GM23338 (cell line): ENCODE results near the gene PPID. TPM values are rescaled to one million over a fixed set of nuclear protein-coding genes. Genes with fewer than 3 reads are reported as not detected.
"Not testable (repeated sequence)": the region's sequence is repeated elsewhere in the genome, so short reads cannot be mapped to it uniquely, and the experiment has no call there.

Source experiments
- ATAC-seq: fragments of 200-7000 bp; cut with Tn5 transposase; 3 replicates; pipeline ENCODE4 v1.9.1; 2020
- DNase-seq: peaks from one replicate; pipeline ENCODE4 v3.0.0-alpha.2; 2015; ENCODE audit warnings: low spot score
- H2AFZ ChIP-seq: fragments of 200-600 bp; sonication (generic); 2 replicates; pipeline ENCODE4 v1.8.0; 2016; ENCODE audit warnings: antibody characterized with exemption, mild to moderate bottlenecking, moderate library complexity
- H3F3A ChIP-seq: fragments of 200-600 bp; sonication (generic); replicated peaks from 2 replicates; pipeline ENCODE4 v1.8.0; 2017; ENCODE audit warnings: antibody characterized with exemption, mixed run types, low read depth
- H3K27ac ChIP-seq: fragments of 200-600 bp; sonication (generic); 2 replicates; pipeline ENCODE4 v1.6.1; 2016; ENCODE audit warnings: low read depth
- H3K27me3 ChIP-seq: fragments of 200-600 bp; sonication (generic); 2 replicates; pipeline ENCODE4 v1.8.0; 2016; ENCODE audit warnings: mild to moderate bottlenecking, mixed run types, moderate library complexity; ENCODE audit not compliant: insufficient read depth
- H3K36me3 ChIP-seq: fragments of 200-600 bp; sonication (generic); 2 replicates; pipeline ENCODE4 v1.8.0; 2016; ENCODE audit warnings: mild to moderate bottlenecking; ENCODE audit not compliant: insufficient read depth
- H3K4me1 ChIP-seq: fragments of 200-600 bp; sonication (generic); 2 replicates; pipeline ENCODE4 v1.8.0; 2016; ENCODE audit warnings: mild to moderate bottlenecking, moderate library complexity; ENCODE audit not compliant: insufficient read depth
- H3K4me2 ChIP-seq: fragments of 200-600 bp; sonication (generic); 2 replicates; pipeline ENCODE4 v1.7.1; 2017; ENCODE audit warnings: mixed run types
- H3K4me3 ChIP-seq: fragments of 200-600 bp; sonication (generic); 2 replicates; pipeline ENCODE4 v1.6.1; 2016; ENCODE audit warnings: mixed run types
- H3K79me2 ChIP-seq: fragments of 200-600 bp; sonication (generic); replicated peaks from 2 replicates; pipeline ENCODE4 v1.8.0; 2017; ENCODE audit warnings: mild to moderate bottlenecking; ENCODE audit not compliant: insufficient read depth
- H3K9me2 ChIP-seq: fragments of 200-600 bp; sonication (generic); 2 replicates; pipeline ENCODE4 v1.8.0; 2017; ENCODE audit not compliant: insufficient read depth
- H4K20me1 ChIP-seq: fragments of 200-600 bp; sonication (generic); replicated peaks from 2 replicates; pipeline ENCODE4 v1.8.0; 2017; ENCODE audit warnings: mild to moderate bottlenecking; ENCODE audit not compliant: insufficient read depth
- H3K27ac Mint-ChIP-seq: 2 replicates; pipeline ENCODE4 v1.8.0; 2020; ENCODE audit warnings: inconsistent platforms, mild to moderate bottlenecking, moderate library complexity, mixed read lengths
- H3K27me3 Mint-ChIP-seq: 3 replicates; pipeline ENCODE4 v1.8.0; 2022; ENCODE audit warnings: low read depth, mild to moderate bottlenecking, moderate library complexity, mixed read lengths, inconsistent platforms; ENCODE audit not compliant: insufficient read depth, poor library complexity
- H3K36me3 Mint-ChIP-seq: 3 replicates; pipeline ENCODE4 v1.8.0; 2021; ENCODE audit warnings: low read depth, mild to moderate bottlenecking, inconsistent platforms, moderate library complexity, mixed read lengths
- H3K4me1 Mint-ChIP-seq: 3 replicates; pipeline ENCODE4 v1.8.0; 2020; ENCODE audit warnings: mild to moderate bottlenecking, inconsistent platforms, mixed read lengths
- H3K4me3 Mint-ChIP-seq: 3 replicates; pipeline ENCODE4 v1.8.0; 2021; ENCODE audit warnings: moderate library complexity, mild to moderate bottlenecking, inconsistent platforms, mixed read lengths
- H3K9me3 Mint-ChIP-seq: 3 replicates; pipeline ENCODE4 v1.8.0; 2020; ENCODE audit warnings: moderate library complexity, mild to moderate bottlenecking, inconsistent platforms, mixed read lengths
- CREB1 ChIP-seq: fragments of 250-450 bp; sonication (Bioruptor Pico); IDR thresholded peaks from 2 replicates; pipeline ENCODE4 v1.5.0; 2020; ENCODE audit warnings: low read depth, mild to moderate bottlenecking, moderate library complexity
- CTCF ChIP-seq, 2 experiments: fragments of 200-600 bp in 1 of 2; sonication (generic) in 1 of 2; conservative IDR thresholded peaks; 2 replicates each; pipeline versions ENCODE4 v1.5.1 to v1.6.1; 2016 to 2017; ENCODE audit warnings: antibody characterized with exemption in 2 of 2, low read depth in 2 of 2, mild to moderate bottlenecking in 2 of 2, moderate library complexity in 1 of 2
- ETS1 ChIP-seq: IDR thresholded peaks from 2 replicates; pipeline ENCODE4 v1.6.1; 2016; ENCODE audit warnings: antibody characterized with exemption
- EZH2 ChIP-seq: fragments of 200-600 bp; sonication (generic); IDR thresholded peaks from one replicate; pipeline ENCODE4 v1.8.0; 2017; ENCODE audit warnings: antibody characterized with exemption, mild to moderate bottlenecking, low read depth; ENCODE audit not compliant: unreplicated experiment
- JUNB ChIP-seq: IDR thresholded peaks from one replicate; pipeline ENCODE4 v1.6.1; 2016; ENCODE audit warnings: antibody characterized with exemption; ENCODE audit not compliant: unreplicated experiment
- NANOG ChIP-seq: IDR thresholded peaks from 2 replicates; pipeline ENCODE4 v1.6.1; 2016; ENCODE audit warnings: antibody characterized with exemption, borderline replicate concordance
- STAT1 ChIP-seq: IDR thresholded peaks from one replicate; pipeline ENCODE4 v1.6.1; 2016; ENCODE audit warnings: antibody characterized with exemption; ENCODE audit not compliant: unreplicated experiment
- ZNF331 ChIP-seq: fragments of 250-450 bp; sonication (Bioruptor Pico); IDR thresholded peaks from 2 replicates; pipeline ENCODE4 v1.5.0; 2020; ENCODE audit warnings: low read depth, mild to moderate bottlenecking, moderate library complexity
- polyA plus RNA-seq: library from polyadenylated mRNA; unstranded; fragments of >200 nt; fragmentation: Nextera tagmentation; extraction: Ambion mirVana; gene quantifications from 2 replicates; pipeline ENCODE4 v1.2.1, GENCODE V29; 2016
- total RNA-seq: library from RNA; depleted of rRNA; stranded (reverse); fragments of >200 nt; shearing (Covaris generic); gene quantifications from 2 replicates; pipeline ENCODE4 v1.2.3, GENCODE V29; 2014
- TF ChIP-seq, protein P1 (sequence below): fragments of 250-450 bp; sonication (Bioruptor Pico); IDR thresholded peaks from 2 replicates; pipeline ENCODE4 v1.5.0; 2020; ENCODE audit warnings: mild to moderate bottlenecking, moderate library complexity

Gene PPID
- total and polyA plus RNA-seq, 2 experiments from 2014 or later: 56.6 to 66.2 TPM

DNA sequence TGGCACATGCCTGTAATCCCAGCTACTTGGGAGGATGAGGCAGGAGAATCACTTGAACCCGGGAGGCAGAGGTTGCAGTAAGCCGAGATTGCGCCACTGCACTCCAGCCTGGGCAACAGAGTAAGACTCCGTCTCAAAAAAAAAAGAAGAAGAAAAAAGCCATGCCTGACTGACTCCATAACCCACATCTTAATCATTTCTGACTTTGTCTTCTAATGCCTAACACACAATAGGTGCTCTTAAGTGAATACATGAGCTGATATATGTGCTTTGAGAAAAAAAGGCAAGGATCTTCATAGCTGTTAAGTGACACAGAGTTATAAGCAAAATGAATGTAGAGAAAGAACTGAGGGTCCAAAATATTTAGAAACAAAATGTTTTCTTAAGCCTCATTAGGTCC lies 10.6 kb downstream of the PPID start:
- H3K27ac Mint-ChIP-seq, H3K4me1 ChIP-seq, H3K9me3 Mint-ChIP-seq, H3K27me3 ChIP-seq, DNase-seq, H3K27ac ChIP-seq, H3K4me2 ChIP-seq, H3K4me1 Mint-ChIP-seq, H3K9me2 ChIP-seq, H3K27me3 Mint-ChIP-seq, H3F3A ChIP-seq, H3K4me3 Mint-ChIP-seq, H4K20me1 ChIP-seq, H3K4me3 ChIP-seq, H3K79me2 ChIP-seq, H2AFZ ChIP-seq, ATAC-seq: not testable (repeated sequence)
- peaks cover 82% of the 10 kb centered on the region for H3K36me3 Mint-ChIP-seq
- peaks cover 75% of the 10 kb centered on the region for H3K36me3 ChIP-seq

DNA sequence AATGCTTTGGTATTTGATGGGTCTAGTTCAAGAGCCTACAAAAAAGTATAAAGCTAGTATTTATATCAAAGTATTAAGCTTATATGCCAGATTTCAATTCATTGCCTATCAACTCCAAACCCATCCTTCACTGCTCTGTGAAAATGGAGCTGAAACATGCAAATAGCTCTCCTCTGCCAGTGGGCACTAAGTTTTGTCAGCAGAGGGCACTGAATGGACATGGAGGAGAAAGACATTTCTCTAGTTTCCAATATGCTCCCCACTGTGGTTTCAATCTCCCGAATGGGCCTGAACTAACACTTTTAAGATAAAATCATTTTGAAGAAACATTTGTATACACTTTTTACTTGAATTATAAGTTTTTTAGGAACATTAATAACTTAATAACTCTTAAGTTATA lies 12.4 kb downstream of the PPID start:
- no peaks in the 10 kb centered on the region for H3F3A ChIP-seq
- no peaks in the 10 kb centered on the region for H3K27me3 ChIP-seq
- Mint-ChIP-seq H3K36me3 (peaks cover 75% of the 10 kb centered on the region), H3K27ac (no peak overlapping the region), H3K4me3 (no peak overlapping the region), H3K27me3 (no peaks in the 10 kb centered on the region), H3K9me3 (no peaks in the 10 kb centered on the region), H3K4me1 (no peaks in the 10 kb centered on the region)
- H2AFZ ChIP-seq: no peak overlapping the region
- H3K27ac ChIP-seq: no peak overlapping the region
- H3K4me3 ChIP-seq: no peak overlapping the region
- H3K36me3 ChIP-seq: peaks cover 65% of the 10 kb centered on the region
- H3K79me2 ChIP-seq: no peaks in the 10 kb centered on the region
- no peak for TF ChIP-seq CREB1 (CRISPR knock-in tag)
- no peak for TF ChIP-seq STAT1
- TF ChIP-seq ETS1: no peak
- TF ChIP-seq, protein P1, sequence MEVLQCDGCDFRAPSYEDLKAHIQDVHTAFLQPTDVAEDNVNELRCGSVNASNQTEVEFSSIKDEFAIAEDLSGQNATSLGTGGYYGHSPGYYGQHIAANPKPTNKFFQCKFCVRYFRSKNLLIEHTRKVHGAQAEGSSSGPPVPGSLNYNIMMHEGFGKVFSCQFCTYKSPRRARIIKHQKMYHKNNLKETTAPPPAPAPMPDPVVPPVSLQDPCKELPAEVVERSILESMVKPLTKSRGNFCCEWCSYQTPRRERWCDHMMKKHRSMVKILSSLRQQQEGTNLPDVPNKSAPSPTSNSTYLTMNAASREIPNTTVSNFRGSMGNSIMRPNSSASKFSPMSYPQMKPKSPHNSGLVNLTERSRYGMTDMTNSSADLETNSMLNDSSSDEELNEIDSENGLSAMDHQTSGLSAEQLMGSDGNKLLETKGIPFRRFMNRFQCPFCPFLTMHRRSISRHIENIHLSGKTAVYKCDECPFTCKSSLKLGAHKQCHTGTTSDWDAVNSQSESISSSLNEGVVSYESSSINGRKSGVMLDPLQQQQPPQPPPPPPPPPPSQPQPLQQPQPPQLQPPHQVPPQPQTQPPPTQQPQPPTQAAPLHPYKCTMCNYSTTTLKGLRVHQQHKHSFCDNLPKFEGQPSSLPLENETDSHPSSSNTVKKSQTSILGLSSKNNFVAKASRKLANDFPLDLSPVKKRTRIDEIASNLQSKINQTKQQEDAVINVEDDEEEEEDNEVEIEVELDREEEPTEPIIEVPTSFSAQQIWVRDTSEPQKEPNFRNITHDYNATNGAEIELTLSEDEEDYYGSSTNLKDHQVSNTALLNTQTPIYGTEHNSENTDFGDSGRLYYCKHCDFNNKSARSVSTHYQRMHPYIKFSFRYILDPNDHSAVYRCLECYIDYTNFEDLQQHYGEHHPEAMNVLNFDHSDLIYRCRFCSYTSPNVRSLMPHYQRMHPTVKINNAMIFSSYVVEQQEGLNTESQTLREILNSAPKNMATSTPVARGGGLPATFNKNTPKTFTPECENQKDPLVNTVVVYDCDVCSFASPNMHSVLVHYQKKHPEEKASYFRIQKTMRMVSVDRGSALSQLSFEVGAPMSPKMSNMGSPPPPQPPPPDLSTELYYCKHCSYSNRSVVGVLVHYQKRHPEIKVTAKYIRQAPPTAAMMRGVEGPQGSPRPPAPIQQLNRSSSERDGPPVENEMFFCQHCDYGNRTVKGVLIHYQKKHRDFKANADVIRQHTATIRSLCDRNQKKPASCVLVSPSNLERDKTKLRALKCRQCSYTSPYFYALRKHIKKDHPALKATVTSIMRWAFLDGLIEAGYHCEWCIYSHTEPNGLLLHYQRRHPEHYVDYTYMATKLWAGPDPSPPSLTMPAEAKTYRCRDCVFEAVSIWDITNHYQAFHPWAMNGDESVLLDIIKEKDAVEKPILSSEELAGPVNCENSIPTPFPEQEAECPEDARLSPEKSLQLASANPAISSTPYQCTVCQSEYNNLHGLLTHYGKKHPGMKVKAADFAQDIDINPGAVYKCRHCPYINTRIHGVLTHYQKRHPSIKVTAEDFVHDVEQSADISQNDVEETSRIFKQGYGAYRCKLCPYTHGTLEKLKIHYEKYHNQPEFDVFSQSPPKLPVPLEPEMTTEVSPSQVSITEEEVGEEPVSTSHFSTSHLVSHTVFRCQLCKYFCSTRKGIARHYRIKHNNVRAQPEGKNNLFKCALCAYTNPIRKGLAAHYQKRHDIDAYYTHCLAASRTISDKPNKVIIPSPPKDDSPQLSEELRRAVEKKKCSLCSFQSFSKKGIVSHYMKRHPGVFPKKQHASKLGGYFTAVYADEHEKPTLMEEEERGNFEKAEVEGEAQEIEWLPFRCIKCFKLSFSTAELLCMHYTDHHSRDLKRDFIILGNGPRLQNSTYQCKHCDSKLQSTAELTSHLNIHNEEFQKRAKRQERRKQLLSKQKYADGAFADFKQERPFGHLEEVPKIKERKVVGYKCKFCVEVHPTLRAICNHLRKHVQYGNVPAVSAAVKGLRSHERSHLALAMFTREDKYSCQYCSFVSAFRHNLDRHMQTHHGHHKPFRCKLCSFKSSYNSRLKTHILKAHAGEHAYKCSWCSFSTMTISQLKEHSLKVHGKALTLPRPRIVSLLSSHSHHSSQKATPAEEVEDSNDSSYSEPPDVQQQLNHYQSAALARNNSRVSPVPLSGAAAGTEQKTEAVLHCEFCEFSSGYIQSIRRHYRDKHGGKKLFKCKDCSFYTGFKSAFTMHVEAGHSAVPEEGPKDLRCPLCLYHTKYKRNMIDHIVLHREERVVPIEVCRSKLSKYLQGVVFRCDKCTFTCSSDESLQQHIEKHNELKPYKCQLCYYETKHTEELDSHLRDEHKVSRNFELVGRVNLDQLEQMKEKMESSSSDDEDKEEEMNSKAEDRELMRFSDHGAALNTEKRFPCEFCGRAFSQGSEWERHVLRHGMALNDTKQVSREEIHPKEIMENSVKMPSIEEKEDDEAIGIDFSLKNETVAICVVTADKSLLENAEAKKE (CRISPR knock-in tag): no peak
- TF ChIP-seq NANOG: no peak
- TF ChIP-seq EZH2: no peak
- TF ChIP-seq JUNB: no peak
- no peak for TF ChIP-seq ZNF331
- TF ChIP-seq CTCF (conservative IDR thresholded peaks at IDR 0.05; ENCODE audit: low read depth in 2 of 2): peak; percentile 28 to 41; a peak in 3 of 4 replicates
- no peak overlapping the region for H3K4me2 ChIP-seq
- H4K20me1 ChIP-seq: peaks cover 7% of the 10 kb centered on the region
- no peak for ATAC-seq
- no peak for DNase-seq
- no peaks in the 10 kb centered on the region for H3K4me1 ChIP-seq
- no peaks in the 10 kb centered on the region for H3K9me2 ChIP-seq
